MG63 (cell line): ENCODE measurements around the gene SMCO4. TPM values are rescaled to one million over a fixed set of nuclear protein-coding genes. Genes with fewer than 3 reads are reported as not detected.
"Not testable (repeated sequence)": the region's sequence is repeated elsewhere in the genome, so short reads cannot be mapped to it uniquely, and the experiment has no call there.

Experiments
- DNase-seq: peaks from one replicate; pipeline ENCODE4 v3.0.0-alpha.2; 2020
- H3K27me3 ChIP-seq: fragments of 250-450 bp; sonication (Bioruptor Pico); 2 replicates; pipeline ENCODE4 v1.5.1; 2020; ENCODE audit warnings: mild to moderate bottlenecking, moderate library complexity
- H3K36me3 ChIP-seq: fragments of 250-450 bp; sonication (Bioruptor Pico); 2 replicates; pipeline ENCODE4 v1.5.1; 2020; ENCODE audit warnings: mild to moderate bottlenecking, moderate library complexity
- H3K4me3 ChIP-seq: fragments of 250-450 bp; sonication (Bioruptor Pico); 2 replicates; pipeline ENCODE4 v1.5.1; 2020; ENCODE audit warnings: mild to moderate bottlenecking, moderate library complexity
- H3K9me3 ChIP-seq: fragments of 250-450 bp; sonication (Bioruptor Pico); 2 replicates; pipeline ENCODE4 v1.5.1; 2020; ENCODE audit warnings: mild to moderate bottlenecking, moderate library complexity
- total RNA-seq: library from RNA; depleted of rRNA; stranded (reverse); fragments of >200 nt; shearing (Covaris generic); gene quantifications from 2 replicates; pipeline ENCODE4 v1.2.3, GENCODE V29; 2014; ENCODE audit warnings: low replicate concordance; rRNA removed

Gene SMCO4, protein sequence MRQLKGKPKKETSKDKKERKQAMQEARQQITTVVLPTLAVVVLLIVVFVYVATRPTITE
- 11.4 and 20.5 TPM in 2 replicates for total RNA-seq

DNA sequence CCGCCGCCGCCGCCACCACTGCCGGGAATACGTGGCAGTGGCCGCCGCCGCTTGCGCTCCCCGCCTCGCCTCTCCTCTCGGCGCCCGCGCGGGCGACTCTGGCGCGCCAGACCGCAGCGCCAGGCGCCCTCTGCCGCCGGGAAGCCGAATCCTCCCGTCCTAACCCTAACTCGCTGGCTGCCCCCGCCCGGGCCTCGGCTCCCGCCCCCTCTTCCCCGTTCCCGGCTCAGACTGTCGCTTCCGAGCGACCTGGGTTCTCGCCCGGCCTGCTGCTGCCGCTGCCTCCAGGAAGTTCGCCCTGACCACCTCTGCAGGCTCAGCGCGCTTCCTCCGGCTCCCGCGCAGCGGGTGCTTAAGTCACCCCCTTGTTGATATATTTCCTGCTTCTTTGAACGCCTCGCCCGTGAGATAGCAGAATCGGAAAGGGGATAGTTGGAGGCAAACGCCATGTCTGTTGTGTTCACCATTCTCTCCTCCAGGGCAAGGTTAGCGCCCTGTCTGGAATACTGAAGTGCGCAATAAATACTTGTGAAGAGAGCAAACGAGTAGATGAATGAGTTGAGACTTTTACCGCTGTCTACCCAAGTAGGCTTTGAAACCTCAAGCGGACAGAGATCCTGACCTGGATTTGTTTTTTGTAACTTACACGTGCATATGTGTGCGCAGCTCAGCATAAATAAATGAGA is at the start of gene SMCO4:
TSS of gene SMCO4 (minus strand) at position 100 of the 686 bp plus-strand sequence. CDS start 64,202 bp downstream, outside the sequence.
- Histone ChIP-seq H3K36me3 (no peaks in the 10 kb centered on the region), H3K27me3 (no peaks in the 10 kb centered on the region; the same call in 1 of the 2 replicates), H3K4me3 (peak within 1 kb of the TSS; percentile 54), H3K9me3 (no peaks in the 10 kb centered on the region)
- DNase-seq: peak; percentile 81

DNA sequence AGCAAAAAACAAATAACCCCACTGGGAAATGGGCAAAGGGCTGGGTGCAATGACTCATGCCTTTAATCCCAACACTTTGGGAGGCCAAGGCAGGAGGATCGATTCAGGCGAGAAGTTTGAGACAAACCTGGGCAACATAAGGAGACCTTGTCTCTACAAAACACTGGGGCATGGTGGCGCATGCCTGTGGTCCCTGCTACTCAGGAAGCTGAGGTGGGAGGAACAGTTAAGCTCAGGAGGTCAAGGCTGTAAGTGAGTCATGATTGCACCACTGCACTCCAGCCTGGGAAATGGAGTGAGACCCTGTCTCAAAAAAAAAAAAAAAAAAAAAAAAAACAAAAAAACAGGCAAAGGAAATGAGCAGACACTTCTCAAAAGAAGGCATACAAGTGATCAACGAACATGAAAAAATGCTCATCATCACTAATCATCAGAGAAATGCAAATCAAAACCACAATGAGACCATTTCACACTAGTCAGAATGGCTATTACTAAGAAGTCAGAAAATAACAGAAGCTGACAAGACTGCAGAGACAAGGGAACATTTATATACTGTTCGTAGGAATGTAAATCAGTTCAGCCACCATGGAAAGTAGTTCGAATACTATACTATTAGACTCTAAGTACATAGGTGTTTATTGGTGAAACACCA is 48.2 kb upstream of the SMCO4 start:
- H3K36me3 ChIP-seq: no peaks in the 10 kb centered on the region
- DNase-seq: peak; percentile 10
- no peaks in the 10 kb centered on the region for H3K9me3 ChIP-seq
- H3K4me3 ChIP-seq: no peak overlapping the region
- 0 out of 2 replicates have a peak, but pooled peaks cover 2% of the 10 kb centered on the region for H3K27me3 ChIP-seq

DNA sequence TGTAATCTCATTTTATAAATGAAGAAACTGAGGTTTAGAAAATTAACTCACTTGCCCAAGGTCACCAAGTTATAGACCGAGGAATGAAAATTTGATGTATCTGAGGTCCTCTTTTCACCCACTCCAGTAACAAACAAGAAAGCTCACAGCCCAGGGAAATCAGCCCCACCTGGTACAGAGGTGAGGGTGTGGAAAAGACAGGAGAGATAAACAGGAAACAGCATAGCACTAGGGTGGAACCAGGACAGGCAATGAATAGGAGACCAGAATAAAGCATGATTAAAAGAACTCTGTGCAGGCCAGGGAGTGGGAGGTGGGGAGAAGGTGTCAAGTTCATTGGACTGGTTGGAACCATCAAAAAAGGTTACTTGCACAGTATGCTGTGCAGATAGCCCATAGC is 46.2 kb upstream of the SMCO4 start:
- 0 out of 2 replicates have a peak, but pooled peaks cover 2% of the 10 kb centered on the region for H3K27me3 ChIP-seq
- H3K9me3 ChIP-seq: no peaks in the 10 kb centered on the region
- DNase-seq: no peak
- no peaks in the 10 kb centered on the region for H3K36me3 ChIP-seq
- no peak overlapping the region for H3K4me3 ChIP-seq

DNA sequence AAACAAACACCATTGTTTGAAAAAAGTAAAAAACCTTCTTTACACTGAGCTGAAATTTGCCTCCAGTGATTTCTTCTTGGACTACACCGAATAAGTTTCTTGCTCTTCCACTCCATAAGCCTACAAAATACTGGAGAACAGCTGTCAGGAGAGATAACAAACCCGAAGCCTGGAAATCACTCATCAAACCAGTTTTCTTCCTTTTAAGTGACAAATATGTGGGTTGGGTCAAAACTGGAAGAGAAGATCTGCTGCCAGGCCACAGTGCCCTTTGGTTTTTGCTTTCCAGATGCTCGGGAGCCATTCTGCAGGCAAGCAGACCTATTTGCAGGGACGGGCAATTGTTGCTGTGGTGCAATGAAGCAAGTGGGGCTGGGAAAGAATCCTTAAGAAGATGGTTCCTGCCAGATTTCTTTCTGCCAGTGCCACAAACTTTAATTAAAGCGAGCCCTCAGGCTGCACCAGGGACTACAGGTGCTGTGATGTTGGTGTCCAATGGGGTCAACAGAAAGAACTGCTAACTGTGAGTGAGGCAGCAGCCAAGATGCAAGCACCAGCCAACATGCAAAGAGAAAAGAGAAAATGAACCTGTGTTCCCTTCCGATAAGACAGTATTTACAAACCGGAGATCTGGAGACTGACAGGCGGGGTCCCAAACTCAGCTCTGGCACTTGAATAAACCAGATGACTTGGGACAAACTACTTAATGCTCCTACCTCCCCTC is 44.8 kb upstream of the SMCO4 start:
- Histone ChIP-seq H3K36me3 (no peaks in the 10 kb centered on the region), H3K27me3 (0 out of 2 replicates have a peak, but pooled peaks cover 2% of the 10 kb centered on the region), H3K4me3 (no peak overlapping the region), H3K9me3 (no peaks in the 10 kb centered on the region)
- no peak for DNase-seq

DNA sequence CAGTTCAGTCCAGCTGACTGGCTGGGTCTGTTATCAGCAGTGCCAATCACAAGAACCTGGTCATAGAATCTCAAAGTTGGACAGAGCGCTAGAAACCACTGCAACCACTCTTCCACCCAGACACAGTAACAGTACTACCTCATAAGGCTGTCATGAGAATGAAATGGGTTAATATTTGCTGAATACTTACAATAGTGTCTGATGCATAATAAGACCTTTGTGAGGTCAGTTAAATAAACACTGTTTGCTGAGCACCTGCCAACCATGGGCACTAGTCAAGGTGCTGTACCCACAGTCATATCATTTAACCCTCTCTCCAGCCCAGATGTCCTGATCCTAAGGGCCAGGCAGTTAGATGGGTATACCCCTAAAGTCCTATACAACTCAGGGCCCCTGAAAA is 44.2 kb upstream of the SMCO4 start:
- H3K4me3 ChIP-seq, H3K27me3 ChIP-seq, DNase-seq, H3K36me3 ChIP-seq, H3K9me3 ChIP-seq: not testable (repeated sequence)

DNA sequence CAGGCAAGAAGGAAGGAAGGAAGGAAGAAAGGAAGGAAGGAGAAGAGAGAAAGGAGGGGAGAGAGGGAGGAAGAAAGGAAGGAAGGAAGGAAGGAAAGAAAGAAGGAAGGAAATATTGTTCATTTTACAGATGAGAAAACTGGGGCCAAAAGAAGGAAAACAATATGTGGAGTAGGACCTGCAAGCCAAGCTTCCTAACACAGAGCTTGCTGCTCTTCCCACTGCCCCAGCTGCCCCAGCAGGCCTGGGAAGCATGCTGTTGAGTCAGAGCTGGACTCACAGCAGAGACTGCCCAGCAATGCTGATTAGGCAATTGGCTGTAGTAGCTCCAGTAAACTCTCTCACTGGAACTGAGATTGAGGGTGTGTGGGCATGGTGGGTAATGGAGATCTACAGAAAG is 42.6 kb upstream of the SMCO4 start:
- Histone ChIP-seq H3K27me3 (0 out of 2 replicates have a peak, but pooled peaks cover 2% of the 10 kb centered on the region), H3K4me3 (no peak overlapping the region), H3K9me3 (no peaks in the 10 kb centered on the region), H3K36me3 (no peaks in the 10 kb centered on the region)
- peak; percentile 71 for DNase-seq

DNA sequence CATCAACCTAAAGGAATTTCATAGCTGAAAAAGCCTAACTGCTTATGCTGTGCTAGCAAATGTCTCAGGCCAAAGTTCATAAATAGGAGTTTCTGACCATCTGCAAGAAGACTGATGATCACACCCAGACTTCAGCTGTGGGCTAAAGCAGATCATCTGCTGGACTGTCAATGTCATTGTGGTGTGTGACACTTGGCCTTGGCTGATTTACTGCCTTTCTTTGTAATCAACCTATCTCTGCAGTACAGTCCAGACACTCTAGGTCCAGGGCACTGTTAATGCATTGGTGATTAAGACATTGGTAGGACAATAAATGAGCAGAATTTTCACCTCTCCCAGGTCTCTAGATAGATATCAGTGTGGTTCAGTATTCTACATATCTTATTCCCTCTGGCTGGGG is 40.3 kb upstream of the SMCO4 start:
- no peaks in the 10 kb centered on the region for H3K9me3 ChIP-seq
- no peaks in the 10 kb centered on the region for H3K36me3 ChIP-seq
- no peak for DNase-seq
- no peak overlapping the region for H3K4me3 ChIP-seq
- H3K27me3 ChIP-seq: 0 out of 2 replicates have a peak, but pooled peaks cover 2% of the 10 kb centered on the region

DNA sequence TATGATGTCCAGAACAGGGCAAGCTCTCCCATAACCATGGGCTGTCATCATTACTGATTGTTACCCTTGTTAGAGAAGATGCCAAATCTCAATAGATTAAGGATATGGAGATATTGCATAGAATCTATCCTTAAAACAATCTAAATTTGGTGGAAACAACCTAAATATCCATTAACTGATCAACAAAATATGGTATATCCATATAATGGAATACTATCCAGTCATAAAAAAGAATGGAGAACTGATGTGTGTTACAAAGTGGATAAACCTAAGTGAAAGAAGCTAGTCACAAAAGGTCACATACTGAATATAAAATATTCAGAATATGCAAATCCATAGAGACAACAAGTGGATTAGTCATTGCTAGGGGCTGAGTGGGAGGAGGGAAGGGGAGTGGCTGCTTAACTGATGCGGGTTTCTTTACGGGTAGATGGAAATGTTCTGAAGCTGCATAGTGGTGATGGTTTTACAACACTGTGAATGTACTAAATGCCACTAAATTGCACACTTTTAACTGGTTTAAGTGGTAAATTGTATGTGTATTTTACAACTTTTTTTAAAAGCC is 36.1 kb upstream of the SMCO4 start:
- H3K27me3 ChIP-seq: no peaks in the 10 kb centered on the region
- no peaks in the 10 kb centered on the region for H3K36me3 ChIP-seq
- H3K4me3 ChIP-seq: no peak overlapping the region
- DNase-seq: no peak
- H3K9me3 ChIP-seq: peaks cover 6% of the 10 kb centered on the region; the same call in 1 of the 2 replicates

DNA sequence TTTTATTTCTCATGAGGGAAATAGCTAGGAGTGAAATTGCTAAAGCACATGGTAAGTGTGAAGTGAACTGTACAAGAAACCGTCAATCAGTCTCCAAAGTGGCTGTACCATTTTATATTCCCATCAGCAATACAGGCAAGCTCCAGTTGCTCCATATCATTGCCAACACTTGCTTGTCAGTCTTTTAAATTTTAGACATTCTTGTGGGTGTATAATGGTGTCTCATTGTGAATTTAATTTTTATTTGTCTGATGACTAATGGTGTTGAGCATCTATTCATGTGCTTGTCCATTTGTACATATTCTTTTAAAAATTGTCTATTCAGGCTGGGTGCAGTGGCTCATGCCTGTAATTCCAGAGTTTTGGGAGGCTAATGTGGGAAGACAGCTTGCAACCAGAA is 34.1 kb upstream of the SMCO4 start:
- no peaks in the 10 kb centered on the region for H3K27me3 ChIP-seq
- H3K4me3 ChIP-seq: no peak overlapping the region
- H3K9me3 ChIP-seq: peaks cover 6% of the 10 kb centered on the region; the same call in 1 of the 2 replicates
- peak; percentile 9 for DNase-seq
- H3K36me3 ChIP-seq: no peaks in the 10 kb centered on the region

DNA sequence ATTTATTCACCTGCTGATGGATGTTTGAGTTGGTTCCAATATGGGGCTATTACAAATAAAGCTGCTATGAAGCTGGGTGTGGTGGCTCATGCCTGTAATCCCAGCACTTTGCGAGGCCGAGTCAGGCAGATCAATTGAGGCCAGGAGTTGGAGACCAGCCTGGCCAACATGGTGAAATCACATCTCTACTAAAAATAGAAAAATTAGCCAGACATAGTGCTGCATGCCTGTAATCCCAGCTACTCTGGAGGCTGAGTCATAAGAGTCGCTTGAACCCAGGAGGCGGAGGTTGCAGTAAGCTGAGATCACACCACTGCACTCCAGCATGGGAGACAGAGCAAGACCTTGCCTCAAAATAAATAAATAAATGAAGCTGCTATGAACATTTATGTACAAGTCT is 33.7 kb upstream of the SMCO4 start:
- not testable (repeated sequence) for H3K36me3 ChIP-seq, H3K4me3 ChIP-seq, H3K9me3 ChIP-seq, H3K27me3 ChIP-seq
- peak; percentile 82 for DNase-seq

DNA sequence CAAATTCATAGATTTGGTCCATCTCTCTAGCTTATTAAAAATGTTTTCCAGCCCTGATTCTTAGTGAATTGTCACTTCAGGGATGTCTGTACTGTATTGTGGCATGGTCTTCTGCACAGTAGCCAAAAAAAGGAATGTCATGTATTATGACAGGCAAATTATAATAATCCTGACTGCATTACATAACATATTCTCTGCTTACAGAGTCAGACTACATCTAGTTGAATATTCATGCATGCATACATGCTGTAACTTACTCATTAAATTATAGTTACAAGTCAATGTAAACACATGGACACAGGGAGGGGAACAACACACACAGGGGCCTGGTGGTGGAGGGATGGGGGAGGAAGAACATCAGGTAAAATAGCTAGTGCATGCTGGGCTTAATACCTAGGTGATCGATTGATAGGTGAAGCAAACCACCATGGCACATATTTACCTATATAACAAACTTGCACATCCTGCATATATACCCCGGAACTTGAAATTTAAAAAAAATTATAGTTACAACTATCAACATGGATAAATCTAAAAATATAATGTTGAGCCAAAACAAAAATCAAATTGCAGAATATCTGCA is 31.5 kb upstream of the SMCO4 start:
- no peaks in the 10 kb centered on the region for H3K36me3 ChIP-seq
- DNase-seq: no peak
- H3K4me3 ChIP-seq: no peak overlapping the region
- 0 out of 2 replicates have a peak, but pooled peaks cover 1% of the 10 kb centered on the region for H3K27me3 ChIP-seq
- peaks cover 6% of the 10 kb centered on the region; the same call in 1 of the 2 replicates for H3K9me3 ChIP-seq

DNA sequence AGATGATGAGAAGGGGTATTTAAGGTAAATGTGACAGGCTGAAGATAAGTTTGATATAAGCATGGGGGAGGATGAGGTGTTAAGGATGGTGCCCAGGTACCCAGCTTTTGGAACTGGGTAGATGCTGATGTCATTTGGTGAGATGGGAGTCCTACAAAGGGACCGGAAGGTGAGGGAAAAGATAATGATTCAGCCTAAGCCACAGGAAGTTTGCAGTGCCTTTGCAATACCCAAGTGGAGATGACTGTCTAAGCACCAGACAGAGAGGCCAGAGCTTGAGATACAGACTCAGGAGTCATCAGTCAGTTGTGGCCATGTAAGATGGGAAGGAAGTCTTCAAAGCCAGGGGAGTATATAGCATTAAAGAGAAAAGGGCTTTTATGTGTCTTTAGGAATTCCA is 30.0 kb upstream of the SMCO4 start:
- DNase-seq: no peak

DNA sequence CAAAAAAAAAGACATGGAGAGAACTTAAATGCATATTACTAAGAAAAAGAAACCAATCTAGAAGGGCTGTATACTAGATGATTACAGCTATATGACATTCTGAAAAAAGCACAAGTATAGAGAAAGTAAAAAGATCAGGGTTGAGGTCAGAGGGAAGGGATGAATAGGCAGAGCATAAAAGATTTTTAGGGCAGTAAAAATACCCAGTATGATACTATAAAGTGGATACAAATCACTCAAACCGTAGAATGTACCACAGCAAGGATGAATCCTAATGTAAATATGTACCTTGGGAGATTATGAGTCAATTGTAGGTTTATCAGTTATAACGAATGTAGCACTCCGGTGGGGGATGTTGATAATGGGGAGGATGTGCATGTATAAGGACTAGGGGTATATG is 29.4 kb upstream of the SMCO4 start:
- peaks cover 6% of the 10 kb centered on the region; the same call in 1 of the 2 replicates for H3K9me3 ChIP-seq
- no peaks in the 10 kb centered on the region for H3K36me3 ChIP-seq
- no peak overlapping the region for H3K4me3 ChIP-seq
- no peak for DNase-seq
- 0 out of 2 replicates have a peak, but pooled peaks cover 3% of the 10 kb centered on the region for H3K27me3 ChIP-seq

More for the DNA sequence above, 30.0 kb upstream of the SMCO4 start:
- no peaks in the 10 kb centered on the region for H3K36me3 ChIP-seq
- peaks cover 6% of the 10 kb centered on the region; the same call in 1 of the 2 replicates for H3K9me3 ChIP-seq
- 0 out of 2 replicates have a peak, but pooled peaks cover 3% of the 10 kb centered on the region for H3K27me3 ChIP-seq
- no peak overlapping the region for H3K4me3 ChIP-seq

DNA sequence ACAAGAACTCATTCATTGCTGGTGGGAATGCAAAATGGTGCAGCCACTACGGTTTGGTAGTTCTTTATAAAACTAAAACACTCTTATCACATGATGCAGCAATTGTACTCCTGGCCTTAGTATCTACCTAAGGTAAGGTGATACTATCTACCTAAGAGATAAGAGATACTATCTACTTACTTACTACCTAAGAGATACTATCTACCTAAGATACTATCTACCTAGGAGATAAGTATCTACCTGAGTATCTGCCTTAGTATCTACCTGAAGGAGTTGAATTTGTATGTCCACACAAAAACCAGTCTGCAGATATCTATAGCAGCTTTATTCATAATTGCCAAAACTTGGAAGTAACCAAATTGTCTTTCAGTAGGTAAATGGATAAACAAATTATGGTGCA is 29.0 kb upstream of the SMCO4 start:
- no peak overlapping the region for H3K4me3 ChIP-seq
- H3K36me3 ChIP-seq: no peaks in the 10 kb centered on the region
- H3K27me3 ChIP-seq: 0 out of 2 replicates have a peak, but pooled peaks cover 3% of the 10 kb centered on the region
- DNase-seq: no peak
- peaks cover 6% of the 10 kb centered on the region; the same call in 1 of the 2 replicates for H3K9me3 ChIP-seq

DNA sequence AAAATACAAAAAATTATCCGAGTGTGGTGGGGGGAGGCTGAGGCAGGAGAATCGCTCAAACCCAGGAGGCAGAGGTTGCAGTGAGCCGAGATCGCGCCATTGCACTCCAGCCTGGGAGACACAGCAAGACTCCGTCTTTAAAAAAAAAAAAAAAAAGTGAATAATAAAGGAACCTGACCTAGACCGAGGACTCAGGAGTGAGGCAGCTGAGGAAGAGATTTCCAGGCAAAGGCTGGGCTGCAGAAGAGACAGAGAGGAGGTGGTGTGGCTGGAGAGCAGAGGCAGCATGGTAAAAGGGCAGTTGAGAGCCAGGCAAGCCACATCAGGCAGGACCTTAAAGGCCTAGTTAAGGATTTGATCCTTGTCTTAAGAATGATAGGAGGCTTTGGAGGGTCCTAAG is 28.4 kb upstream of the SMCO4 start:
- DNase-seq: no peak
- Histone ChIP-seq H3K9me3 (peaks cover 6% of the 10 kb centered on the region; the same call in 1 of the 2 replicates), H3K27me3 (0 out of 2 replicates have a peak, but pooled peaks cover 3% of the 10 kb centered on the region), H3K4me3 (no peak overlapping the region), H3K36me3 (no peaks in the 10 kb centered on the region)

DNA sequence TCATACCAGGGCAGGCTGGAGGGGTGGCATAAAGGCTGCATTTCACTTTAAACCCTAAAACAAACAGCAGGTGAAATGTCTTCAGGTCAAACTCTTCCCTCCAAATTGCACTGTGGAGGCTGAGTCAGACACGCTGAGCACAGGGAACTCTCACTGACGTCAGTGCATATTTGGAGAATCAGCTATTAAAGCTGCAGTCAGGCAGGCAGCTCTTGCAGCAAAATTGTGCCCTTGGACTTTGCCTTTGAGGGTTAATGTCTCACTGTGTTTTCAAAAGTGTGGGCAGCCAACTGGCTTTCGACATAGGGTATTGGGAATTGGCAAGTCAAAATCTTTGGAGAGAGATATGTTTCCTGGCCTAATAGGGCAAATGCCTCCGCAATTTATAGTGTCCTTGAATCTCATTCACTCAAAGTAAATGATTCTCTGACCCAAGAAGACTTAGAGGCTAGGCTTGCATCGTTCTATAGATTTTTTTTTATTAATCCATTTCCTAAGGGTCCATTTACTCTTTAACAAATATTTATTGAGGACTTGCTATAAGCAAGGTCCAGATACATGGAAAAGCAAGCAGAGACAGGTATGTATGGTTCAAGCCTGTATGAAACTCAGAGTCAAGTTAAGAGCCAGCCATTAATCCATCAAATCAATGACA is 27.7 kb upstream of the SMCO4 start:
- Histone ChIP-seq H3K27me3 (peaks cover 3% of the 10 kb centered on the region; the same call in 1 of the 2 replicates), H3K9me3 (peaks cover under 1% of the 10 kb centered on the region; the same call in 1 of the 2 replicates), H3K4me3 (no peak overlapping the region), H3K36me3 (no peaks in the 10 kb centered on the region)
- DNase-seq: peak; percentile 71
